HUES64 (cell line): ENCODE measurements around the gene CAMSAP1.
"Not testable (repeated sequence)": the region's sequence is repeated elsewhere in the genome, so short reads cannot be mapped to it uniquely, and the experiment has no call there.

Source experiments
- H3K27ac ChIP-seq: 2 replicates; pipeline ENCODE4 v1.7.0; 2013; ENCODE audit warnings: low read depth, low read length, inconsistent platforms
- H3K27me3 ChIP-seq: 2 replicates; pipeline ENCODE4 v1.6.1; 2013; ENCODE audit warnings: mild to moderate bottlenecking, low read length; ENCODE audit not compliant: insufficient read depth
- H3K36me3 ChIP-seq: 2 replicates; pipeline ENCODE4 v1.6.1; 2013; ENCODE audit warnings: mild to moderate bottlenecking, low read length; ENCODE audit not compliant: insufficient read depth
- H3K4me1 ChIP-seq: 2 replicates; pipeline ENCODE4 v1.6.1; 2013; ENCODE audit warnings: mild to moderate bottlenecking, low read length, moderate library complexity; ENCODE audit not compliant: insufficient read depth
- H3K4me3 ChIP-seq: 2 replicates; pipeline ENCODE4 v1.5.1; 2013; ENCODE audit warnings: mild to moderate bottlenecking, low read length, moderate library complexity
- H3K9ac ChIP-seq: 2 replicates; pipeline ENCODE4 v1.6.1; 2013; ENCODE audit warnings: mild to moderate bottlenecking, low read depth, low read length
- H3K9me3 ChIP-seq: 2 replicates; pipeline ENCODE4 v1.6.1; 2013; ENCODE audit warnings: low read depth, low read length; ENCODE audit not compliant: insufficient read depth
- WGBS: fragments of 150-250, 120-280 bp; methylation state at CpG from one replicate; pipeline ENCODE4 v1.1.7; 2013; ENCODE audit warnings: missing lambda C conversion rate; 5-methylcytosine and 5-hydroxymethylcytosine counted together

The CAMSAP1 gene

GRCh38 chr9:135902655-135903357, 4.5 kb downstream of the CAMSAP1 start:
- no peak overlapping the region for H3K4me3 ChIP-seq
- peaks cover 21% of the 10 kb centered on the region for H3K4me1 ChIP-seq
- no peak overlapping the region; the same call in 1 of the 2 replicates for H3K27ac ChIP-seq
- H3K9me3 ChIP-seq = no peaks in the 10 kb centered on the region; the same call in 1 of the 2 replicates
- 94% methylated on average over 12 of the region's 12 CpGs for WGBS
- H3K27me3 ChIP-seq = no peaks in the 10 kb centered on the region
- no peak overlapping the region for H3K9ac ChIP-seq
- peaks cover 14% of the 10 kb centered on the region; the same call in 1 of the 2 replicates for H3K36me3 ChIP-seq

- Histone ChIP-seq H3K27ac (no peak overlapping the region), H3K4me1 (peaks cover 21% of the 10 kb centered on the region), H3K9ac (no peak overlapping the region), H3K4me3 (no peak overlapping the region), H3K36me3 (peaks cover 14% of the 10 kb centered on the region; the same call in 1 of the 2 replicates), H3K9me3 (no peaks in the 10 kb centered on the region; the same call in 1 of the 2 replicates), H3K27me3 (no peaks in the 10 kb centered on the region)
- 93% methylated on average over 2 of the region's 2 CpGs for WGBS
These were observed 5.5 kb downstream of the CAMSAP1 start for GRCh38 chr9:135901826-135902225.

DNA sequence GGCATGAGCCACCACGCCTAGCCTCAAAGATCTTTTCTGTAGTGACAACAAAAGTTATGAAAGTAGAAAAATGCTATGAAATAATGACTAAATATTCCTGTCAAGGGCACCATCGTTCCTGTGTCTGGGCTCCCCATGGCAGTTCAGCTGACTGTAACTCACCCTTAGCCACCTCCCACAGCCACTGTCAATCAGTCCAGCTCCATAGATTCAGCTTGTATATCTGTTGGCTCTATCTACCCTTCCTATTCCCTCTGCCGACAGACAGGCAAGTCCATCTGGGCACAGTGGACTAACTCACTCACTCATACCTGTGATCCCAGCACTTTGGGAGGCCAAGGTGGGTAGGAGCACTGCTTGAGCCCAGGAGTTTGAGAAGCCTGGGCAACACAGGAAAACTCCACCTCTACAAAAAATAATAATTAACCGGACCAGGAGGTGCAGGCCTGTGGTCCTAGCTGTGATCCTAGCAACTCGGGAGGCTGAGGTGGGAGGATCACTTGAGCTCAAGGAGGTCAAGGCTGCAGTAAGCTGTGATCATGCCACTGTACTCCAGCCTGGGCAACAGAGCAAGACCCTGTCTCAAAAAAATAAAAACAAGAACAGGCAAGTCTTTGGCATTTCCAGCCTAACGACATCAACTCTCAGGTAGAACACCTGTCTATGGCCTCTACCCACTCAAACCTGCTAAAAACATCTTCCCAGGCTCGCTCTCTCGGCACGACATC, 6.2 kb downstream of the CAMSAP1 start:
- no peaks in the 10 kb centered on the region; the same call in 1 of the 2 replicates for H3K9me3 ChIP-seq
- H3K27me3 ChIP-seq = no peaks in the 10 kb centered on the region
- H3K4me3 ChIP-seq = no peak overlapping the region
- peaks cover 21% of the 10 kb centered on the region for H3K4me1 ChIP-seq
- no peak overlapping the region for H3K9ac ChIP-seq
- no peak overlapping the region for H3K27ac ChIP-seq
- 92% methylated on average over 9 of the region's 9 CpGs for WGBS
- H3K36me3 ChIP-seq = peaks cover 14% of the 10 kb centered on the region; the same call in 1 of the 2 replicates

DNA sequence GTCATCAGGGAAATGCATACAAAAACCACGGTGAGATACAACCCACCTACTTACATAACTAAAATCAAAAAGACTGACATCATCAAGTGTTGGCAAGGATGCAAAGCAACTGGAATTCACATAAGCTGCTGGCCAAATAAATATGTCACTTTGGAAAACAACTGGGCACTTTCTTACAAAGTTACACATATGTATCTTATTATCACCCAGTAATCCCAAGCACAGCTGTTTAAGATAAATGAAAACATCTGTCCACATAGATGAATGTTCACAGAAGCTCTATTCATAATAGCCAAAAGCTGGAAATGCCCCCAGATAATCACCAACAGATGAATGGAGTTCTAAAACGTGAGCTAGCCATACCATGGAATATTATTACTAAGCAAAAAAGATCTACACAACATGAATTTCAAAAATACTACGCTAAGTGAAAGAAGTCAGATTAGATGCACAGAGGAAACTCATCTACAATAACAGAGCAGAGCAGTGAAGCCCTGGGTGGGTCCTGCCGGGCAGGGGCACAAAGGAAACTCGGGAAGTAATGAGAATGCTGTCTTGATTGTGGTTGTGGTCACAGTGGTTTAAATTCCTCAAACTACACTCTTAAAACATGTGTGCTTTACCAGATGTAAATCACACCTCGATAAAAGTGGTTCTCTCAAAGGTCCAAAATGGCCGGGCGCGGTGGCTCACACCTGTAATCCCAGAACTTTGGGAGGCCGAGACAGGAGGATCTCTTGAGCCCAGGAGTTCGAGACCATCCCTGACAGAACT, 8.5 kb downstream of the CAMSAP1 start:
- Histone ChIP-seq H3K4me1 (peaks cover 21% of the 10 kb centered on the region), H3K27ac (no peak overlapping the region), H3K4me3 (no peak overlapping the region), H3K9ac (no peak overlapping the region), H3K9me3 (no peaks in the 10 kb centered on the region; the same call in 1 of the 2 replicates), H3K27me3 (no peaks in the 10 kb centered on the region), H3K36me3 (peaks cover 9% of the 10 kb centered on the region; the same call in 1 of the 2 replicates)
- 94% methylated on average over 11 of the region's 11 CpGs for WGBS

DNA sequence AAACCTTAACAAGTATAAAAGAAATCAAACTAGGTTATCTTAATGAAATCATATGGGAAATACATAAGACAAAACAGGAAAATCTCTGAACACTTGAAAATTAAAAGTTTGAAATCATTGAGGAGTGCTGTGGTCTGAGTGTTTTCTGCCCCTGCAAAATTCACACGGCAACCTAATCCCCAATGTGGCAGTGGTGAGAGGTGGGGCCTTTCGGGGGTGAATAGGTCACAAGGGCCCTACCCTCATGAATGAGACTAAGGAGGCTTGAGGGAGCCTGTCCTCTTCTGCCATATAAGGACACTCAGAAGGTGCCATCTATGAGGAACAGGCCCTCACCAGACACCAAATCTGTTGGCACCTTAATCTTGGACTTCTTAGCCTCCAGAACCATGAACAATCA, 10.7 kb downstream of the CAMSAP1 start:
- WGBS = 93% methylated on average over 2 of the region's 2 CpGs
- no peaks in the 10 kb centered on the region for H3K27me3 ChIP-seq
- no peak overlapping the region for H3K27ac ChIP-seq
- H3K4me1 ChIP-seq = peaks cover 19% of the 10 kb centered on the region
- H3K9ac ChIP-seq = no peak overlapping the region
- no peak overlapping the region for H3K4me3 ChIP-seq
- no peaks in the 10 kb centered on the region; the same call in 1 of the 2 replicates for H3K9me3 ChIP-seq
- peaks cover 4% of the 10 kb centered on the region; the same call in 1 of the 2 replicates for H3K36me3 ChIP-seq

DNA sequence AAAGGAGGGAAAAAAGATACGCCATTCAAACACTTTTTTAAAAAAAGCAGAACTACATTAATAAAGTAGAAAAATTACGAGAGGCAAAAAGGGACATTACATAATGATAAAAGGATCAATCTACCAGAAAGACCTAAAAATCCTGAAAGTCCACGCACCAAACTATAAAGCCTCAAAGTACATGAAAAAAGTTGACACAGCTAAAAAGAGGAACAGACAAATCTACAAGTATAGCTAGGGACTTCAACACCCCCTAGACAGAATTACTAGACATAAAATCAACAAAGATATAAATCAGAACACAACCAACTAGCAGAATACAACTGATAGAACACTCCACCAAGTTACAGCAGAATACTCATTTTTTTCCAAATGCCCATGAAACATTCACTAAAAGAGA, 11.1 kb downstream of the CAMSAP1 start:
- no peak overlapping the region for H3K9ac ChIP-seq
- 88% methylated on average over 2 of the region's 3 CpGs for WGBS
- H3K4me3 ChIP-seq = no peak overlapping the region

GRCh38 chr9:135895202-135895848, 12.0 kb downstream of the CAMSAP1 start:
- Histone ChIP-seq H3K4me3 (no peak overlapping the region), H3K27me3 (no peaks in the 10 kb centered on the region), H3K27ac (no peak overlapping the region), H3K4me1 (peaks cover 32% of the 10 kb centered on the region), H3K9me3 (no peaks in the 10 kb centered on the region; the same call in 1 of the 2 replicates), H3K9ac (no peak overlapping the region), H3K36me3 (peaks cover 4% of the 10 kb centered on the region; the same call in 1 of the 2 replicates)
- 86% methylated on average over 4 of the region's 4 CpGs for WGBS

More for the DNA sequence above, 11.1 kb downstream of the CAMSAP1 start:
- Histone ChIP-seq H3K27me3 (no peaks in the 10 kb centered on the region), H3K27ac (no peak overlapping the region), H3K36me3 (peaks cover 4% of the 10 kb centered on the region; the same call in 1 of the 2 replicates), H3K4me1 (peaks cover 23% of the 10 kb centered on the region), H3K9me3 (no peaks in the 10 kb centered on the region; the same call in 1 of the 2 replicates)

GRCh38 chr9:135893104-135893503, 14.2 kb downstream of the CAMSAP1 start:
- Histone ChIP-seq H3K27me3 (no peaks in the 10 kb centered on the region), H3K4me3 (no peak overlapping the region), H3K27ac (no peak overlapping the region), H3K9me3 (no peaks in the 10 kb centered on the region), H3K4me1 (peaks cover 54% of the 10 kb centered on the region), H3K36me3 (peaks cover 3% of the 10 kb centered on the region; the same call in 1 of the 2 replicates), H3K9ac (no peak overlapping the region)
- 96% methylated on average over 1 of the region's 1 CpG for WGBS

DNA sequence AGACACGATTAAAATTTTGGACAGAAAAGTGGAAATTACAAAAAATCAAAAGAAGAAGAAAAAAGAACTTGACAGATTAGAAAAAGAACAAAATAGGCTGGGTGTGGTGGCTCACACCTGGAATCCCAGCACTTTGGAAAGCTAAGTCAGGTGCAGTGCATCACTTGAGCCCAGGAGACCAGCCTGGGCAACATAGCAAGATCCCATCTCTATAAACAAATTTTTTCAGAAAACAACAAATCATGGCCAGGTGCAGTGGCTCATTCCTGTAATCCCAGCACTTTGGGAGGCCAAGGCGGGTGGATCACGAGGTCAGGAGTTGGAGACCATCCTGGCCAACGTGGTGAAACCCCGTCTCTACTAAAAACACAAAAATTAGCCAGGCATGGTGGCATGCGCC, 15.0 kb downstream of the CAMSAP1 start:
- not testable (repeated sequence) for H3K27ac ChIP-seq, H3K27me3 ChIP-seq, H3K36me3 ChIP-seq, H3K4me3 ChIP-seq, H3K9me3 ChIP-seq, H3K9ac ChIP-seq
- 97% methylated on average over 6 of the region's 6 CpGs for WGBS
- peaks cover 60% of the 10 kb centered on the region for H3K4me1 ChIP-seq

DNA sequence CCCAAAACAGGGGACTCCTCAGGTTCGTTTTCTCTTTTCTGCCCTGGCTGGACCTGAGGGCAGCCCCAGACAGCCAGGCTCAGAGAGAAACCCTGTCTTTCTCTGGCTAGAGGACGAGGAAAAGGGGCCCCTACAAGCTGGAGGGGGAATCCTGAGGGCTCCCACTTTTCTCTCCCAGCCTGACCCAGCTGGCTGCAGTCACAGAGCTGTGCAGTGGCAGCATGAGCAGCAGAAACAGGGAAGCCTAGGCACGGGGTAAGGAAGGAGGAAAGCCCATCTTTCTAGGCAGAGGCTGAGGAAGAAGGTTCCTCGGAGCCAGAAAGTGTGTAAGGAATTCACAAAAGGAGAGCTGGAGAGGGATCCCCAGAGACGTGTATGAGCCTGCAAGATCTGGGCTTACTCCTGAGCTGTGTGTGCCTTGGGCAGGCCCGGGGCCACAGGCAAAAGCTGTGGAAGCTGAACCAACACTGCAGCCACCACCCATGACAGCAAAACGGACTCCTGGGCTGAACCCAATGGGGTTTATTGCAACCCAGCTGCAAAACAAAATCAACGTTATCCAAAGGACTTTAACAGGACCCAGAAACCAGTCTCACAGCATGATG, 16.2 kb downstream of the CAMSAP1 start:
- Histone ChIP-seq H3K27ac (no peak overlapping the region), H3K4me3 (no peak overlapping the region), H3K9ac (0 out of 2 replicates have a peak overlapping the region, but pooled peaks have one; percentile 13), H3K4me1 (peaks cover 71% of the 10 kb centered on the region), H3K27me3 (no peaks in the 10 kb centered on the region), H3K9me3 (no peaks in the 10 kb centered on the region), H3K36me3 (no peaks in the 10 kb centered on the region)
- WGBS = 82% methylated on average over 8 of the region's 8 CpGs
